ENCODE measurements around the gene MRM1.

Gene MRM1

GRCh38 chr17:36632916-36633771, 31.8 kb downstream of the MRM1 start:
- no peak for DNase-seq

GRCh38 chr17:36640346-36640745, 39.0 kb downstream of the MRM1 start:
- no peak for DNase-seq

GRCh38 chr17:36640836-36641235, 39.5 kb downstream of the MRM1 start:
- DNase-seq: no peak

- DNase-seq: no peak
Observed at GRCh38 chr17:36641331-36641876, 40.0 kb downstream of the MRM1 start.

GRCh38 chr17:36641877-36642845, 40.8 kb downstream of the MRM1 start:
- DNase-seq: no peak

- no peak for DNase-seq
Observed at GRCh38 chr17:36643086-36643685, 41.8 kb downstream of the MRM1 start.

GRCh38 chr17:36645422-36645821, 44.0 kb downstream of the MRM1 start:
- DNase-seq: no peak

- no peak for DNase-seq
Observed at GRCh38 chr17:36647636-36648035, 46.3 kb downstream of the MRM1 start.

- no peak for DNase-seq
Observed at GRCh38 chr17:36650096-36650775, 48.9 kb downstream of the MRM1 start.

GRCh38 chr17:36653374-36653773, 52.0 kb downstream of the MRM1 start:
- DNase-seq: no peak

- DNase-seq: no peak
Observed at GRCh38 chr17:36653856-36654255, 52.5 kb downstream of the MRM1 start.

- no peak for DNase-seq
Observed at GRCh38 chr17:36655726-36656125, 54.3 kb downstream of the MRM1 start.

GRCh38 chr17:36657390-36657762, 56.0 kb downstream of the MRM1 start:
- no peak for DNase-seq

GRCh38 chr17:36657763-36658490, 56.5 kb downstream of the MRM1 start:
- peak in 1 of 2 experiments; percentile 33 for DNase-seq
